ENCODE data around the gene COL8A2.

The COL8A2 gene

GRCh38 chr1:36055706-36056105 is 69.3 kb downstream of the COL8A2 start:
- Histone ChIP-seq H3K27ac (no peak overlapping the region), H3K4me3 (no peak overlapping the region)
- no peak for DNase-seq (ENCODE audit: low spot score)
- TF ChIP-seq CTCF (IDR thresholded peaks at IDR 0.05), result no peak

GRCh38 chr1:36053978-36054377 is 71.0 kb downstream of the COL8A2 start:
- no peak overlapping the region for H3K27ac ChIP-seq
- DNase-seq (ENCODE audit: low spot score), result no peak
- no peak for TF ChIP-seq CTCF (IDR thresholded peaks at IDR 0.05)
- no peak overlapping the region for H3K4me3 ChIP-seq

- no peak for TF ChIP-seq CTCF (IDR thresholded peaks at IDR 0.05)
- DNase-seq (ENCODE audit: low spot score), result no peak
- Histone ChIP-seq H3K4me3 (no peak overlapping the region), H3K27ac (no peak overlapping the region)
Measured at GRCh38 chr1:36051821-36052220, 73.2 kb downstream of the COL8A2 start.

All from coronary artery (tissue), 2 donors.